Retinal pigment epithelial cell (primary cell): ENCODE data around the gene TRAPPC10.

ENCODE experiments used
- DNase-seq: peaks from one replicate; pipeline ENCODE4 v3.0.0-alpha.2; 2010; ENCODE audit warnings: low read depth
- H3K4me3 ChIP-seq: 2 replicates; pipeline ENCODE4 v1.5.1; 2011; ENCODE audit warnings: mild to moderate bottlenecking, low read length, control low read depth, moderate library complexity
- TF ChIP-seq, protein P1 (sequence below): conservative IDR thresholded peaks from 2 replicates; pipeline ENCODE4 v1.5.1; 2011; ENCODE audit warnings: low read depth, low read length, control low read depth, inconsistent platforms

TRAPPC10 gene

DNA sequence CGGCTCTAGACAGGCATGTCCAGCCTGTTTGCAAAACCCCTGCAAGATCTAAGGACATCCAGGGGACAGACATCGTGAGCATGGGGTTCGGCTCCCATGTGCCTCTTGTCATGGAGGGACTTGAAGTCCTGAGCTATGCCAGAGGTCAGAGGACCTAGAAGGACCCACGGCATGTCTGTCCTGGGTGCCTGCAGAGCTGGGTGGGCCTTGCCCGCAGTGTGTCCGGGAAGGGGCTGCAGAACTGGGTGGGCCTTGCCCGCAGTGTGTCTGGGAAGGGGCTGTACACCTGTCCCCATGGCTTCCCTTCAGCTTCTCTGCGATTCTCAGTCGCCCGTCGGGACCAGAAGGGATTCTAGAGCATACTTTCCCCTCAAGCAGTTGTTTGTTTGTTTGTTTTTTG, 20.0 kb upstream of the TRAPPC10 start:
- TF ChIP-seq, protein P1, sequence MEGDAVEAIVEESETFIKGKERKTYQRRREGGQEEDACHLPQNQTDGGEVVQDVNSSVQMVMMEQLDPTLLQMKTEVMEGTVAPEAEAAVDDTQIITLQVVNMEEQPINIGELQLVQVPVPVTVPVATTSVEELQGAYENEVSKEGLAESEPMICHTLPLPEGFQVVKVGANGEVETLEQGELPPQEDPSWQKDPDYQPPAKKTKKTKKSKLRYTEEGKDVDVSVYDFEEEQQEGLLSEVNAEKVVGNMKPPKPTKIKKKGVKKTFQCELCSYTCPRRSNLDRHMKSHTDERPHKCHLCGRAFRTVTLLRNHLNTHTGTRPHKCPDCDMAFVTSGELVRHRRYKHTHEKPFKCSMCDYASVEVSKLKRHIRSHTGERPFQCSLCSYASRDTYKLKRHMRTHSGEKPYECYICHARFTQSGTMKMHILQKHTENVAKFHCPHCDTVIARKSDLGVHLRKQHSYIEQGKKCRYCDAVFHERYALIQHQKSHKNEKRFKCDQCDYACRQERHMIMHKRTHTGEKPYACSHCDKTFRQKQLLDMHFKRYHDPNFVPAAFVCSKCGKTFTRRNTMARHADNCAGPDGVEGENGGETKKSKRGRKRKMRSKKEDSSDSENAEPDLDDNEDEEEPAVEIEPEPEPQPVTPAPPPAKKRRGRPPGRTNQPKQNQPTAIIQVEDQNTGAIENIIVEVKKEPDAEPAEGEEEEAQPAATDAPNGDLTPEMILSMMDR: no peak
- no peak for DNase-seq
- H3K4me3 ChIP-seq: no peak overlapping the region

DNA sequence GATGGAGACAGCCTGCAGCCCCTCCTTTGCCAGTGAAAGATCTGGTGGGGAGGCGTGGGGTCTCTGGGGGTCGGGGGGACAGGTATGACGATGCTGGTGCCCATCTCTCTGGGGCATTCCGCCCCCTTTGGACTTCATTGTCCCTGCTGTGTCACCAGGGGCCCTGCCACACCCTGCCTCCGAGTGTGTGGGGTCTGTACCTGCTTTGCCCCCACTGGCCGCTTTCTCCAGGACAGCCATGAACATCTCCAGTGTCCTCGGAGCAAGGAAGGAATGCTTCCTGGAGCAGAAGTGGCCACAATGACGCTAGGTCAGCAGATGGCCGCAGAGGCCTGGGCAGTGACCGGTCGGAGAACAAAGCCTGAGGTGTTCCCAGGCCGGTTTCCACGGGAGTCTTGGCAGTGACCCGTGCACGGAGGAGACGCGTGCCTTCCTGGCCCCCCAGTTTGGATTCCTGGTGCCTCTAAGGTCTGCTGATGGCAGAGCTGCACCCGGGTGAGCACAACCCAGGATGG, 18.6 kb upstream of the TRAPPC10 start:
- TF ChIP-seq, protein P1: no peak
- H3K4me3 ChIP-seq: no peak overlapping the region
- no peak for DNase-seq

DNA sequence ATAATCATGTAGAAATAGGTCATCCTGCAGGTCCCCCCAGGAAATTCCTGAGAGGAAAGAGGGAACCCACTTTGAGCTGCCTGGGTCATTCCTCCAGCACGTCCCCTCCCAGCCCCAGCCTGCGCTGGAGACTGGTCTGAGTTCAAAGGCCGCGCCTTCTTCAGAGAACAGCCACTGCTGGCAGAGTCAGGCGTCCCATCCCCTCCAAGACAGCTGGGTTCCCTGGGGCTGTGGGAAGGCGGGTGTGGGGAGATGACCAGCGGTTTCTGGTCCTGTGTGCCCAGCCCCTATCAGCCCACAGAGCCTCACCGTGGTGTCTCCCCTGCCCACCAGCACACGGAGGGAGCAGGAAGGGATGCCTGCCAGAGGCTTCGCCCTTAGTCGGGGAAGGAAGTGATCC, 18.0 kb upstream of the TRAPPC10 start:
- H3K4me3 ChIP-seq: no peak overlapping the region
- TF ChIP-seq, protein P1: no peak

DNA sequence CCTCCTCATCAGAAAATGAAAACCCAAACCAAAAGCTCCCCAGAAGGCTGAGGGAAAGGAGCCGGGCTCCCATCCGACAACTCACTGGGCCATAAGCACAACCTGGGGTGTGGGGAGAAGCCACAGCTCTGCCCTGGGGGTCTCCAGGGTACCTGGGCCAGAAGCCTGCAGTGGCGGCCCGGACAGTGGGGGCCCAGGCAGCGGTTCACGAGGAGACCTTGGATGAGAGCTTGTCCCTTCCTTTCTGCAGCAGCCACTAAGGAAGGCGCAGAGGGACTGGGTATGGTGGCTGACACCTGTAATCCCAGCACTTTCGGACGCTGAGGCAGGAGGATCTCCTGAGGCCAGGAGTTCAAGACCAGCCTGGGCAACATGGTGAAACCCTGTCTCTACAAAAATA, 17.5 kb upstream of the TRAPPC10 start:
- DNase-seq: no peak
- no peak overlapping the region for H3K4me3 ChIP-seq
- TF ChIP-seq, protein P1: no peak

More for the DNA sequence above, 18.0 kb upstream of the TRAPPC10 start:
- no peak for DNase-seq

DNA sequence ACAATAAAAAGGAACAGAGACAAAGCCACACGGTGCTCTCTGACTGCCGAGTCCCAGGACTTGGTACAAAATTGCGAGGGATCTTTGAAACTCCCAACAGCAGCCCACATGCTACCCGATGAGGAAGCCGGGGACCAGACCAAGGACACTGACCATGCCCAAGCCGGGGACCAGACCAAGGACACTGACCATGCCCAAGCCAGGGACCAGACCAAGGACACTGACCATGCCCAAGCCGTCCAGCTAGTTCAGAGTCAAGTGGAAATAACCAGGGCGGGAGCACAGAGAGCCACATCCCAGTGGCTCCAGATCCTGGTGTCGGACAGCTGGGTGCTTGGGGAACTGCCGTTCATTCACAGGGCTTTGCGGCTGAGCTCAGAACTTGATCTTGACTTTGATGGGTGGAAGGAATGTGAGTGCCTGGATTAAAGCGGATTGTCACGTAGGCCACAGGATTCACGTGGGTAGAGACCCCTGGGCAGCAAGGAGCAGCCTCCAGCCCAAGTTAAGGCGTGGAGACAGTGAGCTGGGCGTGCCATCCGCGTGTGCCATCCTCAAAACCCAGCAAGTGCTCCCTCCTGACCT, 16.5 kb upstream of the TRAPPC10 start:
- no peak for DNase-seq
- no peak overlapping the region for H3K4me3 ChIP-seq
- TF ChIP-seq, protein P1: no peak

DNA sequence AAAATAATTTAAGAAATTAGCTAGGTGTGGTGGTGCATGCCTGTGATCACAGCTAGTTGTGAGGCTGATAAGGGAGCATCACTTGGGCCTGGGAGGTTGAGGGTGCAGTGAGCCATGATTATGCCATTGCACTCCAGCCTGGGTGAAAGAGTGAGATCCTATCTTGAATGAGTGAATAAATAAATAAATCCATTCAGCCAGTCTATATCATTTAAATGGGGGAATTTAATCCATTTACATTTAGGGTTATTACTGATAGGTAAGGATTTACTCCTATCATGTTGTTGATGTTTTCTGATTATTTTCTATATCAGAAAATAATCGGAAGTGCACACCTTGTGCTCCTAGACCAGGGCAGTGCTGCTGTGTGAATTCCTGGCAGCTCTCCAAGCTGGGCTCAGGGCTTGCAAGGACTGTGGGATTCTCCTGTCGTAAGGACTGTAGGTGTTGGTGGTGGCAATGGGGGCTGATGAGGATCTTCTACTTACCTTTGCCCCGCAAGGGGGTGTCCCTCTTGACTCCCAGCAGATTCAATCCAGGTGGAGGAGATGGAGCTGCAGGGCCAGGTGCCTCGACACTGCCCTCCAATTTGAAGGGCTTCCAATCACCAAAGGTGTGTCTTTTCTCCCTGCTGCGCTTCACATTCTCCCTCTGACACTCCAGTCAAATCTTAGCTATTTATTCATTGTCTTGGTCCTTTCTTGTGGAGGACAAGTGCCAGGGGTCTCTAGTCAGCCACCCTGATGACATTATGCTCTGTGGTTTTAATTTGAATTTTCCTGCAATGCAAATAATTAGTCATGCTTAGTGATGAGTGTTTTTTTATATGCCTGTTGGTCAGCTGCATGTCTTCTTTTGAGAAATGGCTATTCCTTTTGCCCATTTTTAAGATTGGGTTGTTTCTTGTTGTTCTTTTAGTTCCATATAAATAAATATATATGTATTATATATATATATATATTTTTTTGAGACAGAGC, 14.1 kb upstream of the TRAPPC10 start:
- TF ChIP-seq, protein P1: no peak
- no peak for DNase-seq
- no peak overlapping the region for H3K4me3 ChIP-seq

DNA sequence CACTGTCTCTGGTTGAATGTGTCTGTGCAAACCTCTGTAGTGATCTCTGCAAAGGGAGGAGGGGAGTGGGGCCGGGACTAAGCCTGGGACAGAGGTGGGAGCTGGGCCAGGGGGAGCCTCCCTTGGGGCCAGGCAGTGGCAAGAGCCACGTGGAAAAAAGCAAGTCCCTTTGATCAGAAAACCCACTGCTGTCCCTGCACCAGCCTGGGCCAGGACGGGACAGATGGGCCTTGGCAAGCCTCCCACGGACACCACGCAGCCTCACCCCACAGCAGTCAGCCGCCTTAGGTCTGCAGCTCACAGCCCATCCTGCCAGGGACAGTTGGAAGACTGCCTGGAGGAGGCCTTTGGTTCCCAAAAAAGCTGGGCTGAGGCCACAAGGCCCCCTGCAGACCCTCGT, 11.7 kb upstream of the TRAPPC10 start:
- TF ChIP-seq, protein P1: no peak
- no peak for DNase-seq
- no peak overlapping the region for H3K4me3 ChIP-seq
